GM10847 (cell line): ENCODE results near the gene DNLZ.

ENCODE experiments used
- POLR2A ChIP-seq: IDR thresholded peaks from 2 replicates; pipeline ENCODE4 v1.6.1; 2011; ENCODE audit not compliant: insufficient read length; ENCODE audit errors: extremely low read depth

Gene DNLZ

GRCh38 chr9:136363106-136363948 lies at the start of gene DNLZ:
Gene DNLZ, minus strand, starts transcription at chr9:136363744. Its CDS starts 30 bp downstream, at chr9:136363714.
- TF ChIP-seq POLR2A, result peak; percentile 70

- TF ChIP-seq POLR2A, result no peak
These were observed 49.4 kb upstream of the DNLZ start for GRCh38 chr9:136412962-136413361.

- no peak for TF ChIP-seq POLR2A
These were observed 47.8 kb upstream of the DNLZ start for GRCh38 chr9:136411378-136411777.

GRCh38 chr9:136410500-136411287 lies 47.1 kb upstream of the DNLZ start, which contains the start of the genes ENTR1 and PMPCA:
Gene ENTR1, minus strand, starts transcription at chr9:136410614. Its CDS starts 217 bp downstream, at chr9:136410397.
Gene PMPCA, plus strand, starts transcription at chr9:136410658. Its CDS starts 11 bp downstream, at chr9:136410669.
- peak; percentile 83 for TF ChIP-seq POLR2A

GRCh38 chr9:136409557-136410455 lies 46.3 kb upstream of the DNLZ start:
- TF ChIP-seq POLR2A, result no peak

- TF ChIP-seq POLR2A, result no peak
These were observed 44.4 kb upstream of the DNLZ start for GRCh38 chr9:136407911-136408310.

- no peak for TF ChIP-seq POLR2A
These were observed 41.9 kb upstream of the DNLZ start for GRCh38 chr9:136405481-136405880.

GRCh38 chr9:136404801-136405136 lies 41.2 kb upstream of the DNLZ start:
- TF ChIP-seq POLR2A, result no peak

- no peak for TF ChIP-seq POLR2A
These were observed 40.6 kb upstream of the DNLZ start for GRCh38 chr9:136403915-136404800.

GRCh38 chr9:136403538-136403914 lies 40.0 kb upstream of the DNLZ start:
- TF ChIP-seq POLR2A, result peak; percentile 18

- TF ChIP-seq POLR2A, result no peak
These were observed 38.5 kb upstream of the DNLZ start for GRCh38 chr9:136402067-136402466.

GRCh38 chr9:136401173-136401922 lies 37.8 kb upstream of the DNLZ start:
- no peak for TF ChIP-seq POLR2A

GRCh38 chr9:136400038-136400834 lies 36.7 kb upstream of the DNLZ start, which contains the start of gene SNAPC4:
Gene SNAPC4, minus strand, starts transcription at chr9:136400170. Its CDS starts 1,742 bp downstream, at chr9:136398428.
- TF ChIP-seq POLR2A, result peak; percentile 91
